ENCODE results near the gene STK35. TPM values are rescaled to one million over a fixed set of nuclear protein-coding genes. Genes with fewer than 3 reads are reported as not detected.

Gene STK35
- total RNA-seq, 1 experiment from 2014 or later: 38.2 TPM

GRCh38 chr20:2118783-2119182 is 17.2 kb downstream of the STK35 start:
- H3K9me3 ChIP-seq (ENCODE audit: low read depth, low read length, poor library complexity, severe bottlenecking): no peaks in the 10 kb centered on the region
- BruUV-seq (replicated peaks): no TSS peak
- no peaks in the 10 kb centered on the region for H3K4me1 ChIP-seq (ENCODE audit: insufficient read depth, low read length, poor library complexity, severe bottlenecking)
- intact Hi-C loops (cut with micrococcal nuclease; ENCODE audit: unreplicated experiment): no loop called here
- CTCF ChIA-PET: no interaction called here
- peaks cover 41% of the 10 kb centered on the region for H3K36me3 ChIP-seq (ENCODE audit: insufficient read depth, low read length, poor library complexity, severe bottlenecking)
- TF ChIP-seq CTCF (conservative IDR thresholded peaks at IDR 0.05; ENCODE audit: low read depth, low read length) (no peak), EZH2 (IDR thresholded peaks at IDR 0.05; ENCODE audit: borderline replicate concordance, low read depth, low read length, poor library complexity, severe bottlenecking) (no peak)
- no peak for DNase-seq (ENCODE audit: low spot score)
- H3K27ac ChIP-seq (ENCODE audit: low read depth, low read length, poor library complexity, severe bottlenecking): no peak overlapping the region
- H3K27me3 ChIP-seq (replicated peaks; ENCODE audit: insufficient read depth, low read depth, low read length, poor library complexity): no peaks in the 10 kb centered on the region
- POLR2A ChIA-PET (ENCODE audit: low non-redundant PET): no interaction called here
- no peak overlapping the region for H3K4me3 ChIP-seq (ENCODE audit: low read depth, low read length, poor library complexity, severe bottlenecking)

- TF ChIP-seq EZH2 (IDR thresholded peaks at IDR 0.05; ENCODE audit: borderline replicate concordance, low read depth, low read length, poor library complexity, severe bottlenecking) (no peak), CTCF (conservative IDR thresholded peaks at IDR 0.05; ENCODE audit: low read depth, low read length) (no peak)
- intact Hi-C loops (cut with micrococcal nuclease; ENCODE audit: unreplicated experiment): no loop called here
- Histone ChIP-seq H3K4me3 (ENCODE audit: low read depth, low read length, poor library complexity, severe bottlenecking) (no peak overlapping the region), H3K4me1 (ENCODE audit: insufficient read depth, low read length, poor library complexity, severe bottlenecking) (no peaks in the 10 kb centered on the region), H3K9me3 (ENCODE audit: low read depth, low read length, poor library complexity, severe bottlenecking) (no peaks in the 10 kb centered on the region), H3K27me3 (replicated peaks; ENCODE audit: insufficient read depth, low read depth, low read length, poor library complexity) (no peaks in the 10 kb centered on the region), H3K36me3 (ENCODE audit: insufficient read depth, low read length, poor library complexity, severe bottlenecking) (peaks cover 15% of the 10 kb centered on the region), H3K27ac (ENCODE audit: low read depth, low read length, poor library complexity, severe bottlenecking) (no peak overlapping the region)
- BruUV-seq (replicated peaks): no TSS peak
- POLR2A ChIA-PET (ENCODE audit: low non-redundant PET): no interaction called here
- no peak for DNase-seq (ENCODE audit: low spot score)
- CTCF ChIA-PET: no interaction called here
Measured at GRCh38 chr20:2122936-2123335, 21.3 kb downstream of the STK35 start.

GRCh38 chr20:2123720-2124119 is 22.1 kb downstream of the STK35 start:
- ChIA-PET CTCF (no interaction called here), POLR2A (ENCODE audit: low non-redundant PET) (no interaction called here)
- Histone ChIP-seq H3K27me3 (replicated peaks; ENCODE audit: insufficient read depth, low read depth, low read length, poor library complexity) (no peaks in the 10 kb centered on the region), H3K27ac (ENCODE audit: low read depth, low read length, poor library complexity, severe bottlenecking) (no peak overlapping the region), H3K36me3 (ENCODE audit: insufficient read depth, low read length, poor library complexity, severe bottlenecking) (peaks cover 10% of the 10 kb centered on the region), H3K9me3 (ENCODE audit: low read depth, low read length, poor library complexity, severe bottlenecking) (no peaks in the 10 kb centered on the region), H3K4me3 (ENCODE audit: low read depth, low read length, poor library complexity, severe bottlenecking) (no peak overlapping the region), H3K4me1 (ENCODE audit: insufficient read depth, low read length, poor library complexity, severe bottlenecking) (no peaks in the 10 kb centered on the region)
- intact Hi-C loops (cut with micrococcal nuclease; ENCODE audit: unreplicated experiment): no loop called here
- no peak for DNase-seq (ENCODE audit: low spot score)
- BruUV-seq (replicated peaks): no TSS peak
- TF ChIP-seq CTCF (conservative IDR thresholded peaks at IDR 0.05; ENCODE audit: low read depth, low read length) (no peak), EZH2 (IDR thresholded peaks at IDR 0.05; ENCODE audit: borderline replicate concordance, low read depth, low read length, poor library complexity, severe bottlenecking) (no peak)

Measured in A673 (cell line).